Large intestine (tissue), 3 donors: Measurements from ENCODE around the gene NT5DC3. TPM values are rescaled to one million over a fixed set of nuclear protein-coding genes. Genes with fewer than 3 reads are reported as not detected.

Experiments used
- DNase-seq, 2 donors: peaks; one replicate each; pipeline versions ENCODE4 v3.0.0 to v3.0.0-alpha.2; 2013
- H3K27ac ChIP-seq: one replicate; pipeline ENCODE4 v1.5.1; 2013; ENCODE audit warnings: low read length
- H3K27me3 ChIP-seq: 2 replicates; pipeline ENCODE4 v1.6.1; 2013; ENCODE audit warnings: low read length; ENCODE audit not compliant: control insufficient read depth, insufficient read depth
- H3K36me3 ChIP-seq: 2 replicates; pipeline ENCODE4 v1.6.1; 2013; ENCODE audit warnings: low read length; ENCODE audit not compliant: control insufficient read depth, insufficient read depth
- H3K4me1 ChIP-seq: one replicate; pipeline ENCODE4 v1.6.1; 2013; ENCODE audit warnings: low read length; ENCODE audit not compliant: control insufficient read depth, insufficient read depth
- H3K4me3 ChIP-seq: one replicate; pipeline ENCODE4 v1.5.1; 2013; ENCODE audit warnings: low read length
- H3K9me3 ChIP-seq: one replicate; pipeline ENCODE4 v1.6.1; 2013; ENCODE audit warnings: mild to moderate bottlenecking, low read depth, low read length, moderate library complexity; ENCODE audit not compliant: control insufficient read depth
- whole genome bisulfite sequencing: methylation state at CpG from one replicate; pipeline ENCODE4 v1.1.5; 2013; ENCODE audit warnings: low lambda C conversion rate; ENCODE audit not compliant: insufficient coverage; 5-methylcytosine and 5-hydroxymethylcytosine counted together
- polyA plus RNA-seq: library from polyadenylated mRNA; unstranded; fragments of 120-200 nt; gene quantifications from one replicate; pipeline ENCODE4 v1.2.1, GENCODE V29; 2013

NT5DC3 gene
- polyA plus RNA-seq, 1 donor, result 6.6 TPM

DNA sequence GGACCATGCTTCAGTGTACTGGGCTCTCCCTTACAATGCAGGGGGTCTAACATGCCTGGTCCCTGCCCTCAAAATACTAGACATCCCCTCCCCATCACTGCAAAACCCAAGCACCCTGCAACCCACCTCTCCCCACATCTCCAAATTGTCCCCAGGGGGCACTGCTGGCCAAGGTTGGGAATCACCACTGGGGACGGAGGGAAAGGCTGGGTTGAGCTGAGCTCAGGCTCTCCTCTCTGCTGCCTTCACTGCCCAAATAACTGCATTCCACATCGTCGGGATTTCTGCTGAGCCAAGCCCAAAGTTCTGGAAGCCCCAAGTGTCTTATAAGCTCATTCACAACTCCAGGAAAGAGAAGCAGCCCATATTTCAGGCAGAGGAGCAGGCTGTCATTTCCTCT, 69.6 kb downstream of the NT5DC3 start:
- Histone ChIP-seq H3K36me3 (peaks cover 3% of the 10 kb centered on the region), H3K4me1 (no peaks in the 10 kb centered on the region), H3K27me3 (no peaks in the 10 kb centered on the region), H3K27ac (no peak overlapping the region), H3K9me3 (no peaks in the 10 kb centered on the region), H3K4me3 (no peak overlapping the region)
- WGBS, result no CpG with 5 or more reads among the region's 3 CpGs
- no peak for DNase-seq

- no peak overlapping the region for H3K27ac ChIP-seq
- peaks cover 9% of the 10 kb centered on the region for H3K36me3 ChIP-seq
- no peak for DNase-seq
- H3K4me3 ChIP-seq, result no peak overlapping the region
- H3K27me3 ChIP-seq, result no peaks in the 10 kb centered on the region
- no CpG with 5 or more reads among the region's 9 CpGs for WGBS
- H3K9me3 ChIP-seq, result no peaks in the 10 kb centered on the region
- no peaks in the 10 kb centered on the region for H3K4me1 ChIP-seq
These were observed 71.6 kb downstream of the NT5DC3 start for GRCh38 chr12:103769240-103769945.

- no peak for DNase-seq
- no CpG with 5 or more reads among the region's 8 CpGs for WGBS
- H3K4me1 ChIP-seq, result no peaks in the 10 kb centered on the region
- H3K27me3 ChIP-seq, result no peaks in the 10 kb centered on the region
- H3K4me3 ChIP-seq, result no peak overlapping the region
- H3K36me3 ChIP-seq, result peaks cover 9% of the 10 kb centered on the region
- no peaks in the 10 kb centered on the region for H3K9me3 ChIP-seq
- no peak overlapping the region for H3K27ac ChIP-seq
These were observed 72.4 kb downstream of the NT5DC3 start for GRCh38 chr12:103768467-103769123.

GRCh38 chr12:103766028-103766427, 75.0 kb downstream of the NT5DC3 start:
- H3K4me3 ChIP-seq, result no peak overlapping the region
- peaks cover 13% of the 10 kb centered on the region for H3K36me3 ChIP-seq
- no peaks in the 10 kb centered on the region for H3K27me3 ChIP-seq
- H3K9me3 ChIP-seq, result no peaks in the 10 kb centered on the region
- H3K27ac ChIP-seq, result no peak overlapping the region
- DNase-seq, result no peak
- H3K4me1 ChIP-seq, result no peaks in the 10 kb centered on the region
- no CpG with 5 or more reads among the region's 6 CpGs for WGBS

- H3K27ac ChIP-seq, result no peak overlapping the region
- H3K4me3 ChIP-seq, result no peak overlapping the region
- H3K9me3 ChIP-seq, result no peaks in the 10 kb centered on the region
- peaks cover 11% of the 10 kb centered on the region for H3K36me3 ChIP-seq
- DNase-seq, result no peak
- WGBS, result 100% methylated on average over 2 of the region's 5 CpGs
- no peaks in the 10 kb centered on the region for H3K4me1 ChIP-seq
- H3K27me3 ChIP-seq, result no peaks in the 10 kb centered on the region
These were observed 75.7 kb downstream of the NT5DC3 start for GRCh38 chr12:103765322-103765721.

- Histone ChIP-seq H3K27me3 (no peaks in the 10 kb centered on the region), H3K36me3 (peaks cover 11% of the 10 kb centered on the region), H3K4me3 (no peak overlapping the region), H3K9me3 (no peaks in the 10 kb centered on the region), H3K4me1 (no peaks in the 10 kb centered on the region), H3K27ac (no peak overlapping the region)
- WGBS, result no CpG with 5 or more reads among the region's 5 CpGs
- no peak for DNase-seq
These were observed 78.6 kb downstream of the NT5DC3 start for GRCh38 chr12:103762473-103762872.

DNA sequence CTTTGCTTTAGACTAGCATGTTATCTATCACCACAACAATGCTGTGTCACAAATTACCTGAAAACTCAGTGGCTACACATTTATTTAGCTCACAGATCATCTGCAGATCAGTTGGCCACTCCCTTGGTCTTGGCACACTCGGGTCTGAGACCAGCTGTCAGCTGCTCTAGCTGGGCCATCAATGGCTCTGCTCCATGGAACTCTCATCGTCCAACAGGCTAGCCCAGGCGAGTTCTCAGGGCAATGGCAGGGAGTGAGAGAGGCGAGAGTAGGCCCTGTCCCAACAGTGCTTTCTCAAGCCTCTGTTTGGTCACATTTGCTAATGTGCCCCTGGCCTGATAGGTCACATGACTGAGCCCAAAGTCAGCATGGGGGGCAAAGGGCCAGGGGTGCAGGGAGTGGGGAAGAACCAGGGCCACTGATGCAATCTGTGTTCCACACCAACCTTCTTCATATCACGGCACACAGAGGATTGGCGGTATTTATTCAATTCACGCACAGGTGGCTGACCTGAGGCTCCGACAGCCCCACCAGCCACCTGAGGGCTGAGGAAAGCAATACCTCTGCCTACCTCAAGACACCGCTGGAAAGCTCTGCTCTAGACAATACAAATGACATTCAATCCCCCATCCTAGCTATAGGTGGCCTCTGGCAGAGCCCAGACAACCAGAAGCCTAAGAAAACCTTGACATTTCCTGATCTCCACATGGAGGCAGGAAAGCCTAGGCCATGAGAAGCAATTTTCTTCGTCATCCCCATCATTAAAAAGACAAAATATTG, 82.5 kb downstream of the NT5DC3 start:
- no CpG with 5 or more reads among the region's 10 CpGs for WGBS
- Histone ChIP-seq H3K4me1 (no peaks in the 10 kb centered on the region), H3K27me3 (no peaks in the 10 kb centered on the region), H3K27ac (no peak overlapping the region), H3K4me3 (no peak overlapping the region), H3K36me3 (peaks cover 4% of the 10 kb centered on the region), H3K9me3 (no peaks in the 10 kb centered on the region)
- no peak for DNase-seq

DNA sequence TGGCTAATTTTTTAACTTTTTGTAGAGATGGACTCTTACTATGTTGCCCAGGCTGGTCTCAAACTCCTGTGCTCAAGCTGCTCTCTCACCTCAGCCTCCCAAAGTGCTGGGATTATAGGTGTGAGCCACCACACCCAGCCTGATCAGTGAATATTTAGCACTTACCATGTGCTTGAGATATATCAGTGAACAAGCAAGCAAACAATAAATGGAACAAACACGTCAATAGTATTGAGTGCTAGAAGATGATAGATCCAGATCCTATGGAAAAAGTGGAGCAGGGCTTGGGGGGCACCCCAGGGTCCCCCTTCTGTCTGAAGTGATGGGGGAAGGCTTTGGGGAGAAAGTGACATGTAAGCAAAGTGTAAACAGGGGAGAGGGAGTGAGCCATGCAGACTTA, 83.8 kb downstream of the NT5DC3 start:
- no peak overlapping the region for H3K4me3 ChIP-seq
- DNase-seq, result no peak
- H3K27ac ChIP-seq, result no peak overlapping the region
- no CpG with 5 or more reads among the region's 1 CpG for WGBS
- H3K36me3 ChIP-seq, result peaks cover 2% of the 10 kb centered on the region
- H3K4me1 ChIP-seq, result no peaks in the 10 kb centered on the region
- H3K27me3 ChIP-seq, result no peaks in the 10 kb centered on the region
- H3K9me3 ChIP-seq, result no peaks in the 10 kb centered on the region

GRCh38 chr12:103756443-103756842, 84.6 kb downstream of the NT5DC3 start:
- no peak overlapping the region for H3K27ac ChIP-seq

DNA sequence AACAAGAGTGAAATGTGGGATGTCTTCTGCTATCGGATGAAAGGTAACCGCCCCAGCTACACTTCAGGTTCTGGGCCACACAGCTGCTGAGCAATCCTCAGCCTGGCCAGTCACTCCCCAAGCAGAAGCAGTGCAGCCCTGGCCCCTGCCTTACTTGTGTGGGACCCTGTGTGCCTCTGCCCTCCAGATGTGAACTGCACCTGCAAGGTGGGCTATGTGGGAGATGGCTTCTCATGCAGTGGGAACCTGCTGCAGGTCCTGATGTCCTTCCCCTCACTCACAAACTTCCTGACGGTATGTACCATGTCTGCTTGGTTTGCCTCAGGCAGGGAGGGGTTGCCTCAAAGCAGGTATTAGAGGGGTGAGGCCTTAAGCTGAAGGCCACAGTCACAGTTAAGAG, 85.6 kb downstream of the NT5DC3 start:
- no peaks in the 10 kb centered on the region for H3K36me3 ChIP-seq
- no CpG with 5 or more reads among the region's 3 CpGs for WGBS

More at GRCh38 chr12:103756443-103756842, 84.6 kb downstream of the NT5DC3 start:
- WGBS, result no CpG with 5 or more reads among the region's 5 CpGs
- Histone ChIP-seq H3K9me3 (no peaks in the 10 kb centered on the region), H3K27me3 (no peaks in the 10 kb centered on the region), H3K36me3 (no peaks in the 10 kb centered on the region), H3K4me1 (no peaks in the 10 kb centered on the region), H3K4me3 (no peak overlapping the region)
- DNase-seq, result no peak

More for the DNA sequence above, 85.6 kb downstream of the NT5DC3 start:
- Histone ChIP-seq H3K27ac (no peak overlapping the region), H3K9me3 (no peaks in the 10 kb centered on the region), H3K4me3 (no peak overlapping the region), H3K4me1 (no peaks in the 10 kb centered on the region), H3K27me3 (no peaks in the 10 kb centered on the region)
- no peak for DNase-seq
